ENCODE data around the gene EGFL7. TPM values are rescaled to one million over a fixed set of nuclear protein-coding genes. Genes with fewer than 3 reads are reported as not detected.

The EGFL7 gene
- total RNA-seq, 5 donors from 2014 or later (not counting 1 experiment from before 2014, with no cell fraction given), result 0.43 to 1.9 (median 1.1) TPM

DNA sequence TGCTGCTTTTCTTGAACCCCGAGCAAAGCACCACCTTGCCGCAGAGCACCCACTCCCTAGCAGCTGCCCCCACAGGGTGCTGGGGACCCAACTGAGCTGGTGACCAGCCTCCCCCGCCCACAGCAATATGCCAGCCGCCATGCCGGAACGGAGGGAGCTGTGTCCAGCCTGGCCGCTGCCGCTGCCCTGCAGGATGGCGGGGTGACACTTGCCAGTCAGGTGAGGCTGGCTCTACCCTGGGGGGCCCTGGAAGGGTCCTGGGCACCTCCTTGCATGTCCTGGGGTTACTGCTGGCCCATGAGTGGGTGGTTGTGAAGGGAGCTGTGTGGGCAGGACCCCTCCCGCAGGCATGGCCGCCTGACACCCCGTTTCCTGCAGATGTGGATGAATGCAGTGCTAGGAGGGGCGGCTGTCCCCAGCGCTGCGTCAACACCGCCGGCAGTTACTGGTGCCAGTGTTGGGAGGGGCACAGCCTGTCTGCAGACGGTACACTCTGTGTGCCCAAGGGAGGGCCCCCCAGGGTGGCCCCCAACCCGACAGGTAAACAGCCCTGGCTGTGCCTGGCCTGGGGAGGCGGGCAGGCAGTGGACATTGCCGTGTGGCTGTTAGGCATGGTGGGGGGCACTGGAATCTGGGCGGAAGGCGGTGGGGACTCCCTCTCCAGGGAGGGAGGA, 7.2 kb downstream of the EGFL7 start:
- H3K36me3 Mint-ChIP-seq, result no peaks in the 10 kb centered on the region
- Histone ChIP-seq H3K27ac (ENCODE audit: low read length) (no peak overlapping the region), H3K9me3 (no peaks in the 10 kb centered on the region), H3K27me3 (replicated peaks in 1 of 2; ENCODE audit: control insufficient read depth in 2 of 2, extremely low read depth in 1 of 2, insufficient read depth in 2 of 2, low read length in 1 of 2) (peaks cover 0 to 46% of the 10 kb centered on the region in 2 experiments), H3K36me3 (ENCODE audit: control insufficient read depth in 2 of 2, extremely low read depth in 1 of 2, insufficient read depth in 1 of 2, low read length in 1 of 2) (no peaks in the 10 kb centered on the region), H3K4me1 (ENCODE audit: control insufficient read depth in 1 of 2, extremely low read depth in 1 of 2, insufficient read depth in 2 of 2, low read length in 2 of 2) (peaks cover 0 to 9% of the 10 kb centered on the region in 2 experiments), H3K4me3 (ENCODE audit: control insufficient read depth in 1 of 2, extremely low read depth in 1 of 2, low read length in 1 of 2) (no peak overlapping the region)
- H3K4me3 Mint-ChIP-seq, result no peak overlapping the region
- peaks cover 3 to 4% (median 3%) of the 10 kb centered on the region in 3 donors for H3K4me1 Mint-ChIP-seq
- CTCF ChIA-PET, result no interaction called here
- no peaks in the 10 kb centered on the region for H3K9me3 Mint-ChIP-seq
- DNase-seq (no peak), ATAC-seq (replicated peaks in 1 of 4) (no peak)
- POLR2A ChIA-PET, result no interaction called here
- no peak overlapping the region for H3K27ac Mint-ChIP-seq
- H3K27me3 Mint-ChIP-seq, result peaks cover 0 to 5% of the 10 kb centered on the region in 2 donors
- WGBS (ENCODE audit: insufficient coverage), result 62% methylated on average over 22 of the region's 23 CpGs

DNA sequence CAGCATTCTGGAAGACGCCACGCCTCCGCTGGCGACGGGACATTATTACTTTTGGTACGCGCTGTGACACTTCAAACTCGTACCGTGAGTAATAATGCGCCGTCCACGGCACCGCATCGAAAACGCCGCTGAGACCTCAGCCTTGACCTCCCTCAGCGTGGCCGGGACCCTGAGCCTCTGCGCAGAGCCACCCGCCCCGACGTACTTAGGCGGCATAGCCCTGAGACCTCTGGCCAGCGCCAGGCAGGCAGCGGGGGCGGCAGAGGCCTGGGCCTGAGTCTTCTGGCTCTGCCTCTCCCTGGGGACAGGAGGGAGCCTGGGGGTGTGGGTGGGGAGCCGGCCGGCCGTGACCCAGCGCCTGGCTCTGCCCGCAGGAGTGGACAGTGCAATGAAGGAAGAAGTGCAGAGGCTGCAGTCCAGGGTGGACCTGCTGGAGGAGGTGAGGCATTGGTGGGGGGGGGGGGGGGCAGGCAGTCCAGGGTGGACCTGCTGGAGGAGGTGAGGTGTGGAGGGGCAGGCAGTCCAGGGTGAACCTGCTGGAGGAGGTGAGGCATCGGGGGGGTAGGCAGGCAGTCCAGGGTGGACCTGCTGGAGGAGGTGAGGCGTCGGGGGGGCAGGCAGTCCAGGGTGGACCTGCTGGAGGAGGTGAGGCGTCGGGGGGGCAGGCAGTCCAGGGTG, 8.0 kb downstream of the EGFL7 start:
- no peak for DNase-seq
- H3K36me3 Mint-ChIP-seq, result no peaks in the 10 kb centered on the region
- no peak overlapping the region for H3K4me3 Mint-ChIP-seq
- no peak overlapping the region for H3K27ac Mint-ChIP-seq
- no peaks in the 10 kb centered on the region for H3K4me1 Mint-ChIP-seq
- ATAC-seq (replicated peaks in 1 of 4), result no peak
- ChIA-PET POLR2A (no interaction called here), CTCF (interaction anchor here in 1 of 2 donors (1.1 kb wide), 1 partner anchor 27 kb away, joined by 4 read pairs; no protein-coding TSS in a partner anchor)
- H3K4me1 ChIP-seq (ENCODE audit: control insufficient read depth in 1 of 2, extremely low read depth in 1 of 2, insufficient read depth in 2 of 2, low read length in 2 of 2), result peaks cover 0 to 5% of the 10 kb centered on the region in 2 experiments
- no peak overlapping the region for H3K27ac ChIP-seq (ENCODE audit: low read length)
- WGBS (ENCODE audit: insufficient coverage), result 89% methylated on average over 34 of the region's 36 CpGs
- H3K27me3 Mint-ChIP-seq, result peaks cover 0 to 2% of the 10 kb centered on the region in 2 donors
- H3K36me3 ChIP-seq (ENCODE audit: control insufficient read depth in 2 of 2, extremely low read depth in 1 of 2, insufficient read depth in 1 of 2, low read length in 1 of 2), result no peaks in the 10 kb centered on the region
- no peak overlapping the region for H3K4me3 ChIP-seq (ENCODE audit: control insufficient read depth in 1 of 2, extremely low read depth in 1 of 2, low read length in 1 of 2)
- peaks cover 0 to 43% of the 10 kb centered on the region in 2 experiments for H3K27me3 ChIP-seq (replicated peaks in 1 of 2; ENCODE audit: control insufficient read depth in 2 of 2, extremely low read depth in 1 of 2, insufficient read depth in 2 of 2, low read length in 1 of 2)
- no peaks in the 10 kb centered on the region for H3K9me3 ChIP-seq
- no peaks in the 10 kb centered on the region for H3K9me3 Mint-ChIP-seq

DNA sequence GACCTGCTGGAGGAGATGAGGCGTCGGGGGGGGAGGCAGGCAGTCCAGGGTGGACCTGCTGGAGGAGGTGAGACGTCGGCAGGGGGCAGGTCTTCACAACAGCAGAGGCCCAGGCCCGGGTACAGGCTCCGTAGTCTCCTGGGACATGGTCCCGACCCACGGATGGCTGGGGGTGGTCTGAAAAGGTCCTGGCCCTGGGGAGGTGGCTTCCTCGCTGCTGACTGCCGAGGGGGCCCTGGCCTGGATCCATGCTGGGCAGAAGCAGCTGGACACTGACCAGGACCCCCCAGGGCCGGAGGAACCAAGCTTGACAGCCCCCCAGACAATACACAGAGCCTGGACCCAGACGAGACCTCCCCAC, 8.5 kb downstream of the EGFL7 start:
- no peak overlapping the region for H3K27ac ChIP-seq (ENCODE audit: low read length)
- ChIA-PET CTCF (interaction anchor here in 1 of 2 donors (0.6 to 1.1 kb wide), 5 partner anchors 12 to 916 kb away, joined by 3 to 5 read pairs (median 3); no protein-coding TSS in a partner anchor), POLR2A (no interaction called here)
- Mint-ChIP-seq H3K27me3 (peaks cover 0 to 2% of the 10 kb centered on the region in 2 donors), H3K4me3 (no peak overlapping the region), H3K27ac (no peak overlapping the region), H3K9me3 (no peaks in the 10 kb centered on the region), H3K36me3 (no peaks in the 10 kb centered on the region), H3K4me1 (no peaks in the 10 kb centered on the region)
- H3K9me3 ChIP-seq, result no peaks in the 10 kb centered on the region
- peaks cover 0 to 43% of the 10 kb centered on the region in 2 experiments for H3K27me3 ChIP-seq (replicated peaks in 1 of 2; ENCODE audit: control insufficient read depth in 2 of 2, extremely low read depth in 1 of 2, insufficient read depth in 2 of 2, low read length in 1 of 2)
- ATAC-seq (replicated peaks in 1 of 4) (peak in 1 of 4 experiments; percentile 20), DNase-seq (no peak)
- no peaks in the 10 kb centered on the region for H3K36me3 ChIP-seq (ENCODE audit: control insufficient read depth in 2 of 2, extremely low read depth in 1 of 2, insufficient read depth in 1 of 2, low read length in 1 of 2)
- H3K4me3 ChIP-seq (ENCODE audit: control insufficient read depth in 1 of 2, extremely low read depth in 1 of 2, low read length in 1 of 2), result no peak overlapping the region
- peaks cover 0 to 5% of the 10 kb centered on the region in 2 experiments for H3K4me1 ChIP-seq (ENCODE audit: control insufficient read depth in 1 of 2, extremely low read depth in 1 of 2, insufficient read depth in 2 of 2, low read length in 2 of 2)
- WGBS (ENCODE audit: insufficient coverage), result 80% methylated on average over 6 of the region's 12 CpGs

DNA sequence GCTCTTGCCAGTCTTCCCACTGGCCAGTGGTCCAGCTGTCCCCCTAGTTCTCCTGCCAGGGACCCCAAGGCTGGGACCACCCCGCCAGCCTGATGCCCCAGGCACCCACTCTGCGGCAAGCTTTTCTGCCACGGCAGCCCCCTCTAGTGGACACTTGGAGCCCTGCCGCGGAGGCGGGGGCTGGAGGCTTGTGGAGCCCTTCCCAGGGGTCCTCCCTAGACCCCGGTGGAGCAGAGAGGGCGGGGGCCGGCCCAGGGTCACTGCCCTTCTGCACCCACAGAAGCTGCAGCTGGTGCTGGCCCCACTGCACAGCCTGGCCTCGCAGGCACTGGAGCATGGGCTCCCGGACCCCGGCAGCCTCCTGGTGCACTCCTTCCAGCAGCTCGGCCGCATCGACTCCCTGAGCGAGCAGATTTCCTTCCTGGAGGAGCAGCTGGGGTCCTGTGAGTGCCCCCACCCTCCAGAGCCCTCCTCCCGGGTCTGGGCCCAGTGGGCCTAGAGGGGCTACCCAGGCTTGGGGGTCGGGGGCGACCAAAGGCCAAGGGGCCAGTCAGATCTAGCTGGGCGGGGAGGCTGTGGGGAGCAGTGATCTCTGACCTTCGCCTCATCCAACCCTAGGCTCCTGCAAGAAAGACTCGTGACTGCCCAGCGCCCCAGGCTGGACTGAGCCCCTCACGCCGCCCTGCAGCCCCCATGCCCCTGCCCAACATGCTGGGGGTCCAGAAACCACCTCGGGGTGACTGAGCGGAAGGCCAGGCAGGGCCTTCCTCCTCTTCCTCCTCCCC, 9.1 kb downstream of the EGFL7 start:
- Mint-ChIP-seq H3K36me3 (no peaks in the 10 kb centered on the region), H3K4me3 (no peak overlapping the region), H3K27me3 (peaks cover 0 to 2% of the 10 kb centered on the region in 2 donors), H3K9me3 (no peaks in the 10 kb centered on the region), H3K27ac (no peak overlapping the region), H3K4me1 (no peaks in the 10 kb centered on the region)
- ATAC-seq (replicated peaks in 1 of 4) (peak; percentile 26 to 67 (median 50)), DNase-seq (peak in 20 of 35 experiments; percentile 18 to 57 (median 38))
- Histone ChIP-seq H3K4me3 (ENCODE audit: control insufficient read depth in 1 of 2, extremely low read depth in 1 of 2, low read length in 1 of 2) (no peak overlapping the region), H3K4me1 (ENCODE audit: control insufficient read depth in 1 of 2, extremely low read depth in 1 of 2, insufficient read depth in 2 of 2, low read length in 2 of 2) (peaks cover 0 to 2% of the 10 kb centered on the region in 2 experiments), H3K9me3 (no peaks in the 10 kb centered on the region), H3K27ac (ENCODE audit: low read length) (no peak overlapping the region), H3K27me3 (replicated peaks in 1 of 2; ENCODE audit: control insufficient read depth in 2 of 2, extremely low read depth in 1 of 2, insufficient read depth in 2 of 2, low read length in 1 of 2) (peaks cover 0 to 37% of the 10 kb centered on the region in 2 experiments), H3K36me3 (ENCODE audit: control insufficient read depth in 2 of 2, extremely low read depth in 1 of 2, insufficient read depth in 1 of 2, low read length in 1 of 2) (peaks cover 0 to 2% of the 10 kb centered on the region in 2 donors)
- ChIA-PET POLR2A (no interaction called here), CTCF (interaction anchor here (0.5 to 1.2 kb wide), 7 partner anchors 11 to 915 kb away, joined by 3 to 8 read pairs (median 3); no protein-coding TSS in a partner anchor)
- 69% methylated on average over 24 of the region's 27 CpGs for WGBS (ENCODE audit: insufficient coverage)

DNA sequence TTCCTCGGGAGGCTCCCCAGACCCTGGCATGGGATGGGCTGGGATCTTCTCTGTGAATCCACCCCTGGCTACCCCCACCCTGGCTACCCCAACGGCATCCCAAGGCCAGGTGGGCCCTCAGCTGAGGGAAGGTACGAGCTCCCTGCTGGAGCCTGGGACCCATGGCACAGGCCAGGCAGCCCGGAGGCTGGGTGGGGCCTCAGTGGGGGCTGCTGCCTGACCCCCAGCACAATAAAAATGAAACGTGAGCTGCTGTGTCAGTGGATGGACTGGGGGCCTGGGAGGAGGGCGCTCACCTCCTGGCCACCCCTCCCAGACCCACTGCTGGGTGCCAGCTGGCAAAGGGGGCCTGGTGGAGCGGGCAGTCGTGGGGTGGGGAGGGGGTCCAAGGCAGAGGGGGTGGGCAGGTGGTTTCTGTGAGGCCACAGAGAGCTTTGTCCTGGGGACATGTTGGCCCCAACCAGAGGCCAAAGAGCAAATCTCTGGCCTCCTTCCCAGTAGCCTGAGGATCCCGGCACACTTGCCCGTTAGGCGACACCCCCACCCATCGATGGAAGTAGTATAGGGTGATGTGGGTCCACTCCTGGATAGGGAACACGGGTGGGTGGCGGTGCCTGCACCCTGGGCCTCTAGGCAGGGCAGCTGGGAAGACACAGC, 9.8 kb downstream of the EGFL7 start:
- POLR2A ChIA-PET, result no interaction called here
- Histone ChIP-seq H3K9me3 (no peaks in the 10 kb centered on the region), H3K27ac (ENCODE audit: low read length) (no peak overlapping the region), H3K36me3 (ENCODE audit: control insufficient read depth in 2 of 2, extremely low read depth in 1 of 2, insufficient read depth in 1 of 2, low read length in 1 of 2) (peaks cover 0 to 2% of the 10 kb centered on the region in 2 donors), H3K4me1 (ENCODE audit: control insufficient read depth in 1 of 2, extremely low read depth in 1 of 2, insufficient read depth in 2 of 2, low read length in 2 of 2) (peaks cover 0 to 2% of the 10 kb centered on the region in 2 experiments), H3K4me3 (ENCODE audit: control insufficient read depth in 1 of 2, extremely low read depth in 1 of 2, low read length in 1 of 2) (no peak overlapping the region), H3K27me3 (replicated peaks in 1 of 2; ENCODE audit: control insufficient read depth in 2 of 2, extremely low read depth in 1 of 2, insufficient read depth in 2 of 2, low read length in 1 of 2) (peaks cover 0 to 30% of the 10 kb centered on the region in 2 experiments)
- Mint-ChIP-seq H3K27ac (no peak overlapping the region), H3K4me3 (no peak overlapping the region), H3K9me3 (no peaks in the 10 kb centered on the region), H3K4me1 (no peaks in the 10 kb centered on the region), H3K36me3 (no peaks in the 10 kb centered on the region), H3K27me3 (peaks cover 0 to 2% of the 10 kb centered on the region in 2 donors)
- no peak for DNase-seq
- ATAC-seq (replicated peaks in 1 of 4), result no peak
- CTCF ChIA-PET, result interaction anchor here (0.5 to 1.2 kb wide), 2 partner anchors 21 to 66 kb away, joined by 3 to 8 read pairs; no protein-coding TSS in a partner anchor
- WGBS (ENCODE audit: insufficient coverage), result 93% methylated on average over 3 of the region's 14 CpGs

All from T-cell (primary cell).